Endodermal cell (in vitro differentiated cells): Measurements from ENCODE around the gene C5orf15. TPM values are rescaled to one million over a fixed set of nuclear protein-coding genes. Genes with fewer than 3 reads are reported as not detected.

Experiments used
- DNase-seq: peaks from one replicate; pipeline ENCODE4 v3.0.0-alpha.2; 2017
- H3K27ac ChIP-seq: 2 replicates; pipeline ENCODE4 v1.5.1; 2013; ENCODE audit warnings: mild to moderate bottlenecking, low read depth, low read length, moderate library complexity
- H3K27me3 ChIP-seq: 2 replicates; pipeline ENCODE4 v1.6.1; 2013; ENCODE audit warnings: mild to moderate bottlenecking, low read length, moderate library complexity; ENCODE audit not compliant: insufficient read depth, control insufficient read depth, poor library complexity, severe bottlenecking
- H3K36me3 ChIP-seq: 2 replicates; pipeline ENCODE4 v1.7.0; 2013; ENCODE audit warnings: mild to moderate bottlenecking, low read length, moderate library complexity; ENCODE audit not compliant: control insufficient read depth, insufficient read depth
- H3K4me1 ChIP-seq: one replicate; pipeline ENCODE4 v1.7.0; 2013; ENCODE audit warnings: low read length; ENCODE audit not compliant: control insufficient read depth, insufficient read depth
- H3K4me3 ChIP-seq: 2 replicates; pipeline ENCODE4 v1.5.1; 2013; ENCODE audit warnings: mild to moderate bottlenecking, low read length, moderate library complexity
- H3K9ac ChIP-seq: 2 replicates; pipeline ENCODE4 v1.6.1; 2013; ENCODE audit warnings: mild to moderate bottlenecking, low read length, moderate library complexity; ENCODE audit not compliant: poor library complexity, severe bottlenecking; ENCODE audit errors: extremely low read depth
- H3K9me3 ChIP-seq: 2 replicates; pipeline ENCODE4 v1.6.1; 2013; ENCODE audit warnings: mild to moderate bottlenecking, low read length, moderate library complexity; ENCODE audit not compliant: control insufficient read depth
- H3K27ac Mint-ChIP-seq: 2 replicates; pipeline ENCODE4 v1.8.0; 2020; ENCODE audit warnings: mixed read lengths
- H3K27me3 Mint-ChIP-seq: 2 replicates; pipeline ENCODE4 v1.8.0; 2021; ENCODE audit warnings: mild to moderate bottlenecking, mixed read lengths; ENCODE audit not compliant: insufficient read depth
- H3K36me3 Mint-ChIP-seq: 2 replicates; pipeline ENCODE4 v1.8.0; 2020; ENCODE audit warnings: low read depth, mixed read lengths
- H3K4me1 Mint-ChIP-seq: 2 replicates; pipeline ENCODE4 v1.8.0; 2020; ENCODE audit warnings: mixed read lengths
- H3K4me3 Mint-ChIP-seq: 2 replicates; pipeline ENCODE4 v1.8.0; 2020; ENCODE audit warnings: mild to moderate bottlenecking, moderate library complexity, mixed read lengths
- H3K9me3 Mint-ChIP-seq: 2 replicates; pipeline ENCODE4 v1.8.0; 2020; ENCODE audit warnings: mild to moderate bottlenecking, mixed read lengths
- CTCF ChIP-seq: fragments of 200-600 bp; sonication (generic); conservative IDR thresholded peaks from 2 replicates; pipeline ENCODE4 v1.5.0; 2021; ENCODE audit warnings: antibody characterized with exemption, mild to moderate bottlenecking
- whole genome bisulfite sequencing, 2 experiments: methylation state at CpG; one replicate each; pipeline versions ENCODE4 v1.1.5 to v1.1.7; 2013; ENCODE audit warnings: missing lambda C conversion rate in 2 of 2, mixed read lengths in 1 of 2; ENCODE audit not compliant: insufficient coverage in 1 of 2, insufficient read length in 1 of 2; 5-methylcytosine and 5-hydroxymethylcytosine counted together
- total RNA-seq, 2 donors: library from RNA; stranded (reverse); fragmentation: NEBNext Ultra II Directional in 1 of 2; extraction: Animal tissue kit (Norgen Biotek cat#: 25700) in 1 of 2; gene quantifications; 2 replicates in 1 of 2; 3 replicates in 1 of 2; pipeline ENCODE4 v1.2.1, GENCODE V29; 2021

C5orf15 gene
- total RNA-seq, 2 donors from 2014 or later = 37.6 to 37.7 TPM

- no peak overlapping the region for H3K27ac Mint-ChIP-seq
- Histone ChIP-seq H3K4me1 (no peaks in the 10 kb centered on the region), H3K9ac (no peak overlapping the region), H3K27ac (no peak overlapping the region), H3K36me3 (no peaks in the 10 kb centered on the region), H3K4me3 (no peak overlapping the region), H3K9me3 (no peaks in the 10 kb centered on the region), H3K27me3 (no peaks in the 10 kb centered on the region)
- H3K4me3 Mint-ChIP-seq = no peak overlapping the region
- H3K27me3 Mint-ChIP-seq = no peaks in the 10 kb centered on the region
- peaks cover 10% of the 10 kb centered on the region for H3K9me3 Mint-ChIP-seq
- no peaks in the 10 kb centered on the region for H3K36me3 Mint-ChIP-seq
- TF ChIP-seq CTCF = no peak
- no peak for DNase-seq
- peaks cover 3% of the 10 kb centered on the region for H3K4me1 Mint-ChIP-seq
- 73 to 75% methylated on average over 2 to 3 of the region's 3 CpGs for WGBS, 2 experiments
These were observed 35.3 kb downstream of the C5orf15 start for GRCh38 chr5:133933169-133933509.

GRCh38 chr5:133932441-133933168 lies 35.8 kb downstream of the C5orf15 start:
- Mint-ChIP-seq H3K4me3 (no peak overlapping the region), H3K9me3 (peaks cover 10% of the 10 kb centered on the region), H3K4me1 (no peaks in the 10 kb centered on the region), H3K36me3 (no peaks in the 10 kb centered on the region), H3K27me3 (no peaks in the 10 kb centered on the region), H3K27ac (no peak overlapping the region)
- TF ChIP-seq CTCF = no peak
- DNase-seq = no peak
- Histone ChIP-seq H3K4me1 (no peaks in the 10 kb centered on the region), H3K4me3 (no peak overlapping the region), H3K27me3 (no peaks in the 10 kb centered on the region), H3K9me3 (no peaks in the 10 kb centered on the region), H3K9ac (no peak overlapping the region), H3K36me3 (no peaks in the 10 kb centered on the region), H3K27ac (no peak overlapping the region)
- WGBS, 2 experiments = 92 to 97% methylated on average over 7 to 13 of the region's 13 CpGs

GRCh38 chr5:133931546-133931945 lies 36.9 kb downstream of the C5orf15 start:
- 94 to 95% methylated on average over 4 to 5 of the region's 5 CpGs for WGBS, 2 experiments
- Histone ChIP-seq H3K27me3 (no peaks in the 10 kb centered on the region), H3K4me3 (no peak overlapping the region), H3K4me1 (no peaks in the 10 kb centered on the region), H3K36me3 (no peaks in the 10 kb centered on the region), H3K9me3 (no peaks in the 10 kb centered on the region), H3K9ac (no peak overlapping the region), H3K27ac (no peak overlapping the region)
- no peak overlapping the region for H3K4me3 Mint-ChIP-seq
- no peak for DNase-seq
- peaks cover 6% of the 10 kb centered on the region for H3K9me3 Mint-ChIP-seq
- H3K27me3 Mint-ChIP-seq = no peaks in the 10 kb centered on the region
- H3K4me1 Mint-ChIP-seq = peaks cover 7% of the 10 kb centered on the region
- H3K27ac Mint-ChIP-seq = no peak overlapping the region
- H3K36me3 Mint-ChIP-seq = no peaks in the 10 kb centered on the region
- TF ChIP-seq CTCF = no peak
